ENCODE measurements around the gene MUC5AC. TPM values are rescaled to one million over a fixed set of nuclear protein-coding genes. Genes with fewer than 3 reads are reported as not detected.

Gene MUC5AC
- total RNA-seq, 2 experiments from 2014 or later, result not detected

GRCh38 chr11:1228101-1228821, 70.5 kb downstream of the MUC5AC start:
- CTCF ChIA-PET, result no interaction called here
- intact Hi-C loops (cut with micrococcal nuclease), result no loop called here
- DNase-seq, result no peak
- H3K27me3 Mint-ChIP-seq, result peaks cover 1% of the 10 kb centered on the region
- no peak overlapping the region for H3K27ac Mint-ChIP-seq
- POLR2A ChIA-PET, result no interaction called here
- no peak for TF ChIP-seq CTCF (IDR thresholded peaks at IDR 0.05)
- H3K4me1 Mint-ChIP-seq (ENCODE audit: low read depth), result no peaks in the 10 kb centered on the region
- H3K4me3 Mint-ChIP-seq, result no peak overlapping the region
- H3K9me3 Mint-ChIP-seq, result no peaks in the 10 kb centered on the region
- H3K36me3 Mint-ChIP-seq (ENCODE audit: low read depth), result no peaks in the 10 kb centered on the region
- ATAC-seq, result no peak

GRCh38 chr11:1228921-1229451, 71.2 kb downstream of the MUC5AC start:
- DNase-seq (no peak), ATAC-seq (no peak)
- no peak for TF ChIP-seq CTCF (IDR thresholded peaks at IDR 0.05)
- intact Hi-C loops (cut with micrococcal nuclease), result no loop called here
- no peaks in the 10 kb centered on the region for H3K9me3 Mint-ChIP-seq
- H3K36me3 Mint-ChIP-seq (ENCODE audit: low read depth), result no peaks in the 10 kb centered on the region
- peaks cover 1% of the 10 kb centered on the region for H3K27me3 Mint-ChIP-seq
- no peaks in the 10 kb centered on the region for H3K4me1 Mint-ChIP-seq (ENCODE audit: low read depth)
- no peak overlapping the region for H3K27ac Mint-ChIP-seq
- H3K4me3 Mint-ChIP-seq, result no peak overlapping the region
- ChIA-PET CTCF (no interaction called here), POLR2A (no interaction called here)

GRCh38 chr11:1229471-1230120, 71.8 kb downstream of the MUC5AC start:
- Mint-ChIP-seq H3K27me3 (no peaks in the 10 kb centered on the region), H3K36me3 (ENCODE audit: low read depth) (no peaks in the 10 kb centered on the region), H3K27ac (no peak overlapping the region), H3K4me3 (no peak overlapping the region), H3K9me3 (no peaks in the 10 kb centered on the region), H3K4me1 (ENCODE audit: low read depth) (no peaks in the 10 kb centered on the region)
- intact Hi-C loops (cut with micrococcal nuclease), result no loop called here
- no peak for TF ChIP-seq CTCF (IDR thresholded peaks at IDR 0.05)
- ChIA-PET CTCF (no interaction called here), POLR2A (no interaction called here)
- ATAC-seq, result no peak
- no peak for DNase-seq

GRCh38 chr11:1230121-1230455, 72.3 kb downstream of the MUC5AC start:
- Mint-ChIP-seq H3K4me1 (ENCODE audit: low read depth) (no peaks in the 10 kb centered on the region), H3K9me3 (no peaks in the 10 kb centered on the region), H3K27me3 (no peaks in the 10 kb centered on the region), H3K27ac (no peak overlapping the region), H3K4me3 (no peak overlapping the region), H3K36me3 (ENCODE audit: low read depth) (no peaks in the 10 kb centered on the region)
- intact Hi-C loops (cut with micrococcal nuclease), result no loop called here
- POLR2A ChIA-PET, result no interaction called here
- ATAC-seq (no peak), DNase-seq (no peak)
- no peak for TF ChIP-seq CTCF (IDR thresholded peaks at IDR 0.05)
- CTCF ChIA-PET, result no interaction called here

Measured in activated CD8-positive, alpha-beta T cell treated with anti-CD3 and anti-CD28 coated beads for 36 hours (primary cell).